Stimulated activated CD8-positive, alpha-beta memory T cell treated with anti-CD3 and anti-CD28 coated beads, Interleukin-4, amount 100 ng/mL, for 48 hours (primary cell): ENCODE measurements around the gene HES5.

Experiments used
- DNase-seq: peaks from one replicate; pipeline ENCODE4 v3.0.0-alpha.2; 2020

The HES5 gene

GRCh38 chr1:2546515-2547209 lies 16.6 kb upstream of the HES5 start:
- peak; percentile 88 for DNase-seq

- peak; percentile 88 for DNase-seq
Measured at GRCh38 chr1:2545754-2546514, 15.9 kb upstream of the HES5 start.

- no peak for DNase-seq
Measured at GRCh38 chr1:2544875-2545640, 15.0 kb upstream of the HES5 start.

- no peak for DNase-seq
Measured at GRCh38 chr1:2544093-2544874, 14.2 kb upstream of the HES5 start.

GRCh38 chr1:2543543-2544092 lies 13.6 kb upstream of the HES5 start:
- DNase-seq = peak; percentile 51

- no peak for DNase-seq
Measured at GRCh38 chr1:2542246-2542915, 12.3 kb upstream of the HES5 start.

- DNase-seq = no peak
Measured at GRCh38 chr1:2541619-2542245, 11.7 kb upstream of the HES5 start.

- DNase-seq = no peak
Measured at GRCh38 chr1:2540816-2541492, 10.9 kb upstream of the HES5 start.

- DNase-seq = peak; percentile 74
Measured at GRCh38 chr1:2539312-2539907, 9.3 kb upstream of the HES5 start.

- no peak for DNase-seq
Measured at GRCh38 chr1:2538872-2539271, 8.8 kb upstream of the HES5 start.

- no peak for DNase-seq
Measured at GRCh38 chr1:2538376-2538775, 8.3 kb upstream of the HES5 start.

GRCh38 chr1:2537784-2538115 lies 7.7 kb upstream of the HES5 start:
- DNase-seq = no peak

- no peak for DNase-seq
Measured at GRCh38 chr1:2535981-2536380, 5.9 kb upstream of the HES5 start.

- no peak for DNase-seq
Measured at GRCh38 chr1:2535455-2535854, 5.4 kb upstream of the HES5 start.

- DNase-seq = no peak
Measured at GRCh38 chr1:2534687-2535441, 4.8 kb upstream of the HES5 start.

GRCh38 chr1:2534315-2534686 lies 4.2 kb upstream of the HES5 start:
- DNase-seq = no peak

- no peak for DNase-seq
Measured at GRCh38 chr1:2533365-2533764, 3.3 kb upstream of the HES5 start.

GRCh38 chr1:2532485-2533160 lies 2.6 kb upstream of the HES5 start:
- DNase-seq = no peak
